HG03064 (cell line): ENCODE measurements around the gene HPCA.
"Not testable (repeated sequence)": the region's sequence is repeated elsewhere in the genome, so short reads cannot be mapped to it uniquely, and the experiment has no call there.

Experiments
- ATAC-seq: cut with Tn5 transposase; IDR thresholded peaks from one replicate; pipeline ENCODE4 v1.9.1; 2021; ENCODE audit warnings: low read depth; ENCODE audit not compliant: unreplicated experiment

The HPCA gene

DNA sequence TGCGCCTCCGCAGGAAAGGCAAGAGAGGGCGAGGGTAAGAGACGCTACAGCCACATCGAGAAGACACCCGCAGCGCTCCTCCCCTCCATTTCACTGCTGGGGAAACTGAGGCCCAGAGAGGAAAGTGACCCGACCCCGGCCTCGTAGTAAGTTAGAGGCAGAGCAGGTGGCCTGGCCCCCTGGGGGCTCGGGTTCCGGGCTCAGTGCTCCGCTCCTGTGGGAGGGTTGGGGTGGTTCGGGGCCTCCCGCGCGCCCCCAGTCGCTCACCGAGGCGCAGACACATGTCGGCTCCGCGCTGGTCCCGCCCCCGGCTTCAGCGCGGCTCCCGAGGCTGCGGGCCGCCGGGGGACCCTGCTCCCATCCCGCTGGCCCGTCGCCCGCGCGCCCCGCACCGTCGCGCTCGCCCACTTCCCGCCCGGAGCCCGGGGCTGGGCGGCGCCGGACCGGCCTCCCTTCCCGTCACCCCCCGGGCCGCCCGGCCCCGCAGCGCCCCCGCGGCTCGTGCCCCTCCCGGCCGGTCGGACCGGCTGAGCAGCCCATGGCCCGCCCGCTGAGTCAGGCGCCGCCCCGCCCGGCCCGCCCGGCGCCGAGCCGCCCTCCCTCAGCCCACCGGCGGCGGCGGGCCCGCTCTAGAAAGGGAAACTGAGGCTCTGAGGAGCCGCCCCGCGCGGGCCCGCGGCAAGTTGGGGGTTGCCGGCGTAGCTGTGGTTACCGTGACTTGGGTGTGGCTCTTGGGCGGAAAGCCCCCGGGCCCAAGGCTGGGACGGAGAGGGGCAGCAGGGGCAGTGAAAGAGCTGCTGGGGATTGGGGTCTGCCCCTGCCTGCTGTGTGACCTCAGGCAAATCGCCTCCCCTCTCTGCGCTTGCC is 14.9 kb downstream of the HPCA start, which contains the start of gene TMEM54:
TSS of gene TMEM54 (minus strand) at position 434 of the 867 bp plus-strand sequence. CDS start at position 283, 151 bp downstream.
- no peak for ATAC-seq

DNA sequence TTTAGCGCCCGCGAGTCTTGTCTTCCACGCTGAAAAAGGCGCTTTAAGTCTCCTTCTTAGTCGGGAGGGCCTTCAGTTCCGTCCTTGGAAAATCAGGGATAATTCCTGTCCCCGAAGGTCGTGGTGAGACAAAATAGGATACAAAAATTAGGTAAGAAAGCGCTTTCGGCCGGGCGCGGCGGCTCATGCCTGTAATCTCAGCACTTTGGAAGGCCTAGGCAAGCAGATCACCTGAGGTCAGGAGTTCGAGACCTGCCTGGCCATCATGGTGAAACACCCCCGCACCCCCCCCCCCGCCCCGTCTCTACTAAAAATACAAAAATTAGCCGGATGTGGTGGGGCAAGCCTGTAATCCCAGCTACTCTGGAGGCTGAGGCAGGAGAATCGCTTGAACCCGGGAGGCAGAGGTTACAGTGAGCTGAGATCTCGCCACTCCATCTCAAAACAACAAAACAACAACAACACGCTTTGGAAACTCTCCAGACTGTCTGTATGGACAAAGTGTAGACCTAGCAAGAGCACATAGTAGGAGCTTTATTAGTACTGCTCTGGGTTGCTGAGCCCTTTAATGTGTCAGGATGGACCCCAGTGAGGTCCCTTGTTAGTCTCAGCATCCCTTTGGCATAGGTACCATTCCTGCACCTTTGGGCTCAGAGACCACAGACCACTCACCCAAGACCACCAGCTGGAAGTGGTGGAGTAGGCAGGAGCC is 15.7 kb downstream of the HPCA start:
- no peak for ATAC-seq

DNA sequence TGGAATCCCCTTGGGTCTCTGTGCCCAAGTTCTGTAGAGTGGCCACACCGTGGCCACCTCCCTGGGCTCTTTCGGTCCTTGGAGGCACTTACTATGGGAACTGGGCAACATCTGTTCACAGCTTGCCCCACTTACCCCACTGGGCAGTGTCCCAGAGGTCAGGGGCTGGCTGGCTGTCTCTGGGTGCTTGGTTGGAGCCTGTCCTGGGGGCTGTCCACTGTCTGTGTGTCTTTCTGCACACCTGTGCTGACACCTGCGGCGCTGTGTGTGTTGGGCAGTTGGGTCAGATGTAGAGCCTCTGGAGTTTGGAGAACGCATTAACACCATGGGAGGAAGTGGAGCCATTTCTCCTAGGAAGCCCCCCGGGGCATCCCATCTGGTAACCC is 16.2 kb downstream of the HPCA start:
- no peak for ATAC-seq

DNA sequence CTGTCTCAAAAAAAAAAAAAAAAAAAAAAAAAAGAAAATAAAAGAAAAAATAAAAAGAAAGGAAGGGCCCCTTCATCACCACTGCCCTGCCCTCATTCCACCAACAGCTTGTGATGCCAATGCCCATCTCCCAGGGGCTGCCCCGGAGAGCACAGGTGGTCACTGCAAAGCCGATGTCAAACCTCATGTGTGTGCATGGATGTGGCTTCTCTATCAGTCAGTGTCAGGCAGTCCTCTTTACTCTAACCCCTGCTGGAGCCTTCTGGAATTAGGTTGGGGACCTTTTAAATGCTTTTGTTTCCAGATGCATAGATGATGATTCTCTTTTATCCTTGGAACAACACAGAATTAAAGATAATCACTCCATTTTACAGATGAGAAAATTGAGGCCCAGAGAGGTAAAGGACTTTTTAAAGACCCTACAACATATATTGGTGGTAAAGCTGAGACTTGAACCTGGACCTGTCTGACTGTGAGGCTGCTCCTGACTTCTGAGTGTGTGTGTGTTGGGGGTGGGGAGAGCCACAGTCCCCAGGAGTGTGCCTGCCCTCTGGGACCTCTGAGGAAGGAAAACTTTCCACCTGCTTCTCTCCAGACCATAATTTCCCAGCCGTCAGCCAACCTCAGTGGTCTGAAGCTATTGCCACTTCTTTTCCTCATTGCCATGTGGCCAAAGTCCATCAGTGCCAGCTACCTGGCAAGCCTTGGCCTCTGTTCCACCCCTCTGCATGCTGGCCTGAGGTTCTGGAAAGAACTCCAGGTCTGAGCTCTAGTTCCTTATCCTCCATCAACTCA is 17.9 kb downstream of the HPCA start:
- ATAC-seq: no peak

DNA sequence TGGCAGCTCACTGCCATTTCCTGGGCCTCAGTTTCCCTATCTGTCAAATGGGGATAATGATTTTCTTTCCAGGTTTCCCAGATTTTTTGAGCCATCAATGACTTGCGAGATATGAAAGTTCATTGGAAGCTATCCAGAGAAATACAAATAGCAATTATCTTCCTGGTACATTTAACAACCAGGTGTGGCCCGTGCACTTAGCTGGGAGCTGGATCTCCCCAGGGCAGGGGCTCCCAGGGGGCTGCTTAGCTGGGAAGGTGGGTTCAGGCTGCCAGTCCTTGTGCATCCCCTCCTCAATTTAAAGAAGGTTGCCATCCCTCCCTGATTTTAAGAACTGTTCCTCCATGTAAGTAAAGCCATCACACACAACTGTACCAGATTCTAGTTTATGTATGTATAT is 18.5 kb downstream of the HPCA start:
- no peak for ATAC-seq

DNA sequence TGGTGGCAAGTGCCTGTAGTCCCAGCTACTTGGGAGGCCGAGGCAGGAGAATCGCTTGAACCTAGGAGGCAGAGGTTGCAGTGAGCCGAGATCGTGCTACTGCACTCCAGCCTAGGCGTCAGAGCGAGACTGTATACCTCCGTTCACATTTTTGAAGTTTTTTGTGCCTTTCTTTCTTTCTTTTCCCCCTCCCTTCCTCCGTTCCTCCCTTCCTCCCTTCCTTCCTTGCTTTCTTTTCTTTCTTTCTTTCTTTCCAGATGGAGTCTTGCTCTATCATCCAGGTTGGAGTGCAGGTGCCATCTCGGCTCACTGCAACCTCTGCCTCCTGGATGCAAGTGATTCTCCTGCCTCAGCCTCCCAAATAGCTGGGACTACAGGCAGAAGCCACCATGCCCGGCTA is 19.3 kb downstream of the HPCA start:
- ATAC-seq: not testable (repeated sequence)

DNA sequence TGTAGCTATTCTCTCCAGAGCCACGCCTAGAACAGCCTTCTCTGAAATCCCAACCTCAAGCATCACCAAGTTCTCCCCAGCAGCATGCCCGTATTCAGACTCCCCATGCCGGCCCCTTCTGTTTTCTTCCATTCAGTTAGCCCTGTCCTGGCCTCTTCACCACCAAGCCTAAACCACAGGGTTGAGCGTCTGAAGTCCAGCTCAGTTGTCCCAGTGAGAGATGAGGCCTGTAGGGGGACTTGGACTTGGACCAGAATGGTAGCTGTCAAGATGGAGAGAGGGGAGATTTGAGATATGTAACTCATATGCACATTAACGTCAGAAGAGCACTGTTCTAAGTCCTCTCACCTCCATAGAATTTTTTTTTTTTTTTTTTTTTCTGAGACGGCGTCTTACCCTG is 20.4 kb downstream of the HPCA start:
- no peak for ATAC-seq

DNA sequence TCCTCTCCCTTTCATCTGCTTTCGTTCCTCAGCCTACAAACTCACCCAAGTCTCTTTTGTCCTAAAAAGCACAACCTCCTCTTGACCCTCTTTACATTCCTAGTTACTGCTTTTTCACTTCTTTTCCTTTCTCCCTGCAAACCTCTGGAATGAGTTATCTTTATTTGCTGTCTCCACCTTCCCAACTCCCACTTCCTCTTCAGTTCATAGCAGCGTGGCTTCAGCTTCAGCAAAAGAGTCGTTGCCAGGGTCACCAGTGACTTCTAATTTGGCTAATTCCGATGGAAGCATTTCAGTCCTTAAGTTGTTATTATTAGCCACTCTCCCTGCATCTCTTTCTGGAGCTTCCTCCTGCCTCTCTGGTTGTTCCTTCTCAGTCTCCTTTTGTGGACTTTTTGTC is 21.1 kb downstream of the HPCA start:
- no peak for ATAC-seq

DNA sequence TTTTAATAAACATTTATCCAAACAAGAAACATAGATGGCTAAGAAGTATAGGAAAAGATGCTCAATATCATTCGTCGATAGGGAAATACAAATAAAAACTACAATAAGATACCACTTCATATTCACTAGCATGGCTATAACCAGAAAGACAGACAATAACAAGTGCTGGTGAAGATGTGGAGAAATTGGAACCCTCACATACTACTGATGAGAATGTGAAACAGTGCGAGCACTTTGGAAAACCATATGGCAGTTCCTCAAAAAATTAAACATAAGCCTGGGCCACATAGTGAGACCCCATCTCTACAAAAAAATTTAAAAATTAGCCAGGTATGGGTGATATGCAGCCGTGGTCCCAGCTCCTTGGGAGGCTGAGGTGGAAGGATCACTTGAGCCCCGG is 24.0 kb downstream of the HPCA start:
- ATAC-seq: no peak

DNA sequence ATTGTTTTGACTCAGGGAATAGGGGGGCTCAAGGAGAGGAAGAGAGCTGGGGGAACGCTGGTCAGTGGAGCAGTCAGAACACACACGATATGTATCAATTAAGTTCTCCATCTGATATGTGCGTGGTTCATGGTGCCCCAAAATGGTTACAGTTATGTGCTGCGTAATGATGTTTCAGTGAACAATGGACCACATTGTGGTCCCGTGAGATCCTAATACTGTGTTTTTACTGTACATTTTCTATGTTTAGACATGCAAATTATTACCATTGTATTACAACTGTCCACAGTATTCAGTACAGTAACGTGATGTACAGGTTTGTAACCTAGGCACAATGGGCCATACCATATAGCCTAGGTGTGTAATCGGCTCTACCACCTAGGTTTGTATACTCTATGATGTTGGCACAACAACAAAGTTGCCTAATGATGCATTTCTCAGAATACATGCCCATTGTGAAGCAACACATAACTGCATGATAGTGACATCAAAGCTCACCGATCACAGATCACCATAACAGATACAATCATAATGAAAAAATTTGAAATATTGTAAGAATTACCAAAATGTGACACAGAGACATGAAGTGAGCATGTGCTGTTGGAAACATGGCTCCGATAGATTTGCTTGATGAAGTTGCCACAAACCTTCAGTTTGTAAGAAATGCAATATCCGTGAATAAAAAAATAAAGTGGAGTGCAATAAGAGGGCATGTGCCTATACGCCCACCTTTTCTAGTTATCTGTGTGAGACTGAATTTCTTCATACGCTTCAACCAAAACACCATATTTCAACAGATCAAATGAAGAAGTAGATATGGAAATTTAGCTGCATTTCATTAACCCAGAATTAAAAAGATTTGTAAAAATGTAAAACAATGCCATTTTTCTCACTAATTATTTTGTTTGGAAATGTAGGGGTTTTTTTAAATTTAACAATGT is 29.7 kb downstream of the HPCA start:
- no peak for ATAC-seq

DNA sequence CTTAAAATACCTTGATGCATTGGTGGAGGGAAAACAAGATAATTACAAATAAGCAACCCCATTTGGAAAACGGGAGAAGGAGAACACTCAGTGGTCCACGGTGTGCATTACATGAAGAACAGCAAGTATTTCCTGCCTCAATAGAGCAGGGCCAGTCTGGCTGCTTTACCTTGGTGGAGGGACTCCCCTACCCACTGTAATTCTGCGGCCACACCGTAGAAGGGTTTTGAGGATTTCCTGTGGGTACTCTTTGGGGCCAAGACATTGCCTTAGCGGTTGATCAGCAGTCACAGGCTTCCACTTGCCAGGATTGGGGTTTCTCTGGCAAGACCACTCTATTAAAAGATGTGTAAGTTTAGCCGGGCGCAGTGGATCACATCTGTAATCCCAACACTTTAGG is 31.2 kb downstream of the HPCA start:
- ATAC-seq: no peak

DNA sequence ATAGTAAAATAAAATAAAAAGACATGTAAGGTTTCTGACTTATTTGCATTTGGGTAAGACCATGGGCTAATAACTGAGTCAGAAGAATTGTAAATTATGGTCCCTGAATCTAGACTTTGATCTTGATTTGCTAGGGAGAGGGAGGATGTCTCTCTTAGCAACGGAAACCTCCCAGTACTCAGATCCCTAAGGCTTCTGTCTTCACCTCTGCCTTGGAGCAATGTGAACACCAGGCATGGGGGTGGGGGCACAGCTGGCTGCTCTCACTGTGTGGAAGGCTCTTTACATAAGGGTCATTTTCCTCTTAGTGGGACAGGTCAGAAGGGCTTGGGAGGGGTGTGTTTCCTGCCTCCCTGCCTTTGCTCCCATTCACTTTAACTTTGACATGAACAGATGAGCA is 31.9 kb downstream of the HPCA start:
- ATAC-seq: no peak

DNA sequence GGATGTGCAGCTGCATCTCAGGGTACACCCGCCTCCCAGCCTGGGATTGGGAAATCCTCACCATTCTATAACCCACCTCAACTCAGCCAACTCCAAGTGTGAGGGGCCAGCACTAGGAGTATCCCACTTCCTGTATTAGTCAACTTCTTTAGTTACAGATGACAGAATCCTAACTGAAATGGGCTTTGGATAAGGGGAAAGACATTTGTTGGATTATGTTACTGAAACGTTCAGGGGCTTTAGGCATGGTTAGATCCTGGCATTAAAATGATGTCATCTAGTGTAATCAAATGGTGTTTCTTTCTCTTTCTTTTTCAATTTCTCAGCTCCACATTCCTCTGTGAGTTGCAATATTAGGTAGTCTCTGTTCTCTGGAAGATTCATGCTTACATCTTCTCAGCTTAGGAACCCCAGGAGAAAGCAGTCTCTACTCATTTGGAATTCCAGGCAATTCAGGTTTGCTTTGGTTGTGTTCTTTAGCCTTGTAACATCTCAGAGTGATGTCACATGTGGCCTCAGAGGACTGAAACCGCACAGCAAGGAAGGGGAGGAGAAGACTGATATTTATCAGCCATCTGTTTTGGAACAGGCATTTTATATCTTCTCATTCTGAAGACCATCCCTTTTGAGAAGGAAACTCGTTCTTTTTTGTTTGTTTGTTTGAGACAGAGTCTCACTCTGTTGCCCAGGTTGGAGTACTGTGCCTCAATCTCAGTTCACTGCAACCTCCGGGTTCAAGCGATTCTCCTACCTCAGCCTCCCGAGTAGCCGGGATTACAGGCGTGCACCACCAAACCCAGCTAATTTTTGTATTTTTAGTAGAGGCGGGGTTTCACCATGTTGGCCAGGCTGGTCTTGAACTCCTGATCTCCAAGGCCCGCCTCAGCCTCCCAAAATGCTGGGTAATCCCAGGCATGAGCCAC is 33.8 kb downstream of the HPCA start:
- ATAC-seq: no peak

DNA sequence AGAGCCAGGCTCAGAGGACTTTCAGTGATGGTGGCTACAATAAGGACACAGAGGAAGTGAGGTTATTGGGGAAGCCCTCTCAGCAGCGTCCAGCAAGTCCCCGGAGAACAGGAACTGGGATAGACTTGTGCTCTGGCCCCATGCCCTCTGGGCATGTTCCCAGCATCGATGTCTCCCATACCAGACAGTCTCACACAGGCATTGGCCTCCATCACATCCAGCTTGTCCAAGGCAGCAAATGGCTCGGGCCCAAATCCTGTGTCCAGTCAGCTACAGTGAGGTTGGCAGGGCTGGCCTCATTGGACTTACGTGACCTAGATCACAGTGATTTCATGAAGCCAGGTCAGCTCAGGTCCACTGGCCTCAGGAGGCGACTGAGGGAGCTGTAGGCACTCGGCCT is 34.5 kb downstream of the HPCA start:
- no peak for ATAC-seq

DNA sequence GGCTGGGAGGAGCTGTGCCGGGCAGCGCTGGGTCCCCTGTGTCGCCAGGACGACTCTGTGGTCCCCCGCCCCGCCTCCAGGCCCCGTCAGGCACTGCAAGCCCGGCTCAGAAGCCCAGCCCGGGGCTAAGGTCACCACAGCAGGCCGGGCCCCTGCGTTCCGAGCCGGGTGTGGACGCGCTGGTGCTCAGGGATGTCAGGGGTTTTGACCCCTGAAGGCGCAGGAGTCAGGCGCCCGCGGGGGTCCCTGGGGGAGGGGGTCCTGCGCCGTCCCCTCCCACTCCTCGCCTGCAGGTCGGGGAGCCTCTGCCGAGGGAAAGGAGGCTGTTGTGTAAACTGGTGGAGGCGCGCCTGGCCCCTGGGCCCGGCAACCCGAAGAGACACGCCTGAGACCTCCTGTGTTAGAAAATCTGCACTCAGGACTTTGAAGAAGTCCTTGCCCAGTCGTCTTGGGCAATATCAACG is 38.6 kb downstream of the HPCA start:
- ATAC-seq: no peak

DNA sequence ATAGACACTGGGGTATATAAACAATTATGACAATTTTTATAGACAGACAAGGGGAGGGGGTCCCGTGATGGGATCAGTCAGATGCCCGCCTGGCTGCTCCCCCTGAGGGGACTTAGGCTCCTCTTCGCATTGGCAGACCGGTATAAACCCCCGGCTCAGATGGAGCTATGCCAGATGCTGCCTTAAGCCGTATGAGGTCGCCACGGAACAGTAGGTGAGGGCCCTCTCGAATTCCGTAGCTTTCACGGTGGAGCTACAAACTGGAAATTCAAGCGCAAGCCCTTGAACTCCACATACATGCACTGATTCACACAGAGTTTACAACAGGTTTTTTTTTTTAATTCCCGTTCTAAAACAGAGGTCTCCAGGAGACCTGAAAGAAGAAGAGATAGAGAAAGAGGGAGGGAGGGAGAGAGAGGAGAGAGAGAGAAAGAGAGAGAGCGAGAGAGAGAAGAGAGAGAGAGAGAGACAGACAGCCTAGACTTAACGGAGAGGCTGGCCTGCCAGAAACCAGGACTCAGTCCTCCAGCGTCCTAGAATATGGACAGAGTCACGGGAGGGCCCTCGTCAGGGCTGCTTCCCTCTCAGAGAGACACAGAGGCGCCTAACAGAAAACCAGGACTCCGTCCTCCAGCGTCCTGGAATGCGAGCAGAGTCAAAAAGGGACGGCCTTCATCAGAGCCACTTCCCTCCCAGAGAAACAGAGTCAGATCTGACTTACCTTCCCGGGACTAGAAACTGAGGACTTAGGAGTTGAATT is 39.3 kb downstream of the HPCA start:
- no peak for ATAC-seq

DNA sequence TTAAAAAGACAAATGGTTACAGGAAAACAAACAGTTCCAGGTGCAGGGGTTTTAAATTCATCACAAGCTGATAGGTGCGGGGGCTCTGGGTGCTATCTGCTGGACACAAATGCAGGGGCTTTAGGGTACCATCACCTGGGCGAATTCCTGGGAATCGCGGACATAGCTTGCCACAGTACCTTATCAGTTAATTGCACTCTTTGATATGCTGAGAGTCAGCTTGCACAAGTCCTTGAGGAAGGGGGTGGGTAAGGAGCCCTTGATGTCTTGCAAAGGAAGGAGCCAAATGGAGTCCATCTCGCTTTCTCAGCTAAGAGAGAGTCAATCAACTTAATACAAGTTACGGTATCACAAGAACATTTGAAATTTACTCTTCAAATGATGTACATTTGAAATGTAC is 40.3 kb downstream of the HPCA start:
- no peak for ATAC-seq

DNA sequence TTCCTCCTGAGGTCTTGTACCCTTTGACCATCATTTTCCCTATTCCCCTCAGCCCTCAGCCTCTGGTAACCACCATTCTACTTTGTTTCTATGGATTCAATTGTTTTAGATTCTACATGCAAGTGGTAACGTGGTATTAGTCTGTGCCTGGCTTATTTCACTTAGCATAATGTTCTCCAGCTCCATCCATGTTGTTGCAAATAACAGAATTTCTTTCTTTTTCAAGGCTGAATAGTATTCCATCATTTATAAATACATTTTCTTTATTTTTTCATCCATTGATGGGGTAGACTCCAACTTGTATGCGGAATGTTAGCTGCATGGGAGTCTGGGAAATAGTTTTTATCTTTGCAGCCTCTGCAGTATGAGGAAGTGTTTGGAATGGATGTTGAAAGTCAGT is 41.1 kb downstream of the HPCA start:
- ATAC-seq: no peak
